GM08714 (cell line): ENCODE results near the gene ASB8.

Experiments used
- H3K4me3 ChIP-seq: fragments of 200-500 bp; sonication (Bioruptor generic); 2 replicates; pipeline ENCODE4 v1.5.1; 2014; ENCODE audit warnings: mild to moderate bottlenecking, low read length, inconsistent platforms
- ZNF274 ChIP-seq: IDR thresholded peaks from 2 replicates; pipeline ENCODE4 v1.6.1; 2012; ENCODE audit warnings: mild to moderate bottlenecking, low read depth, low read length

The ASB8 gene

DNA sequence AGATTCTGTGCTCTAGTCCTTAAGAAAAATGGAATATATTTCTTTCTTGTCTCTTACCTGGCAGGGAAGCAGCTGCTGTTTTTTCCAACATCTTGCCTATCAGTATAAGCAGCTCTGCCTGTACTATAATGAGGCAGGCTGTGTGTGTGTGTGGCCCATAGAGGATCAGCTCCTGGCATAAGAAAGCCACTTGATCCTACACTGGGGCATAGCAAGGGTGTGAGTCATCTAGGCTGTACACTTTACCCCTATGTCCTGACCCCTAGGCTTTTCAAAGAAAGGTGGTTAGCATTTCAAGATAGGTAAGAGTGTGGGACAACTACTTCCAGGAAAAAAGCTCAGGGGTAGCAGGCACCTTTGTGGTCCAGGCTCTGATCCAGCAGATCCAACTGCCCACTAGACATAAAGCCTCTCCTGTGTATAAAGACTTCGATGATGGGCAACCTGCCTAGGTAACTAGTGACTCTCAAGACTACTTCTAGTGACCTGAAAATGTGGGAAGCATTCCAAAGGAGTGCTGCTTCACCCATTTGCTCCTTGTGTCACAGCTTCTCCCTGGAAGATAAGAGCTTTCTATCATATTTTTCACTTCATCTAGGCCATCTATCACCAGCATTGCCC is 46.5 kb downstream of the ASB8 start:
- no peak overlapping the region for H3K4me3 ChIP-seq
- TF ChIP-seq ZNF274, result no peak

DNA sequence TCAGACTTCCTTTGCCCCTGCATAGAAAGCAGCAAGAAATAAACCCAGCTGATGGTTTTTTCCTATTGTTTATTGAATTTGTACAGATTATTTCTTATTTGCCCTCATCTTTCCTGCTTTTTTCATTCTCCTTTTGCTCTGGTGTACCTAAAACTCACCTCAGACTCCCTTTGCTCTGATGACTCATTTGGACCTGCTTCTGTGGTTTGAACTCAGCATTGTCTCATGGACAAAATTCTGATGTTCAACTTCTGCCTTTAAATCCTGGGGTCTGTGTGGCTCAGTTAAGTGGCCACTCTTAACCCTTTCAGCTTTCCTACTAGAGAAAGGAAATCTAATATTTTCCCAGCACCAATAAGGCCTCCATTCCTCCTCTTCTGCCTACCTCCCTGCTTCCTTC is 47.9 kb downstream of the ASB8 start:
- TF ChIP-seq ZNF274, result no peak
- H3K4me3 ChIP-seq, result no peak overlapping the region

DNA sequence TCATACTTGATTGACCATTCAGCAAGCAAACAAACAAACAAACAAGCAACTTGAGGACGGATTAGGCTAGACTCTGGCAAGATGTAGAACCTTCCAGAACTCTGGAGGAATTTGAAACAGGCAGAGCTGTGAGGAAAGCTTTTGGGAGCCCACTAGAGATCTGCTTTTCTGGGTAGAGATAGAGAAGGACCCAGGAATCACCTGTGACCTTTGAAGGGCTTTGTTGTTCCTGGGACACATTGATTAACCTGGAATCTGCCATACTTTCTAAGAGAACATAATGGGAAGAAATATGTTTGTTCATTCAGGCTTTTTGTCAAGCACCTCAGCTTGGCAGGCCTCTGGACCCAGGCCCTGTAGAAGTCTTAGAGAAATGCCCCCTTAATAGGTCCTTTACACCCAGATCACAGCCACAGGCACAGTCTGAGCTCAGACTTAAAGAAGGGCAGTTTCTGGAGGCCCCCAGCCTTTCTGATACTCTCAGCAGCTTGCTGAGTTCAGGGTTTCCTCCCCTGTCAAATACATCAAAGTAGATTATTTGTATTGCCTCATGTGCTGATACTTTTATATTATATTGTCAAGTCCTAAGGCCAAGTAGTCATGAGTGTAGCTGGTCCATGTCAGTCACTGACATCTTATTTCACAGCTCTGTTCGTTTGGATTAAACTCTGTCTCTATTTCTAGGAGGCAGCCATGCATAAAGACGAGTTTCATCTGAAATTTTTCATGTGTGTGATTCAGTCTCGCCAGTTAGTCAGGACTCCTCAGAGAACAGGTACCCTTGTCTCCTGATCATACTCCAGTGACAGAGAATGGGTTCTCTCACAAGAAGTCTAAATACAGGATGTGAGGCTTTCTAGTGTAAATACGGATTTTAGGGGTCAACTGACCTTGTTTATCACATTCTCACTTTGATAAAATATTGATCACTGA is 50.4 kb downstream of the ASB8 start:
- no peak for TF ChIP-seq ZNF274
- H3K4me3 ChIP-seq, result peak overlapping the region; percentile 88

DNA sequence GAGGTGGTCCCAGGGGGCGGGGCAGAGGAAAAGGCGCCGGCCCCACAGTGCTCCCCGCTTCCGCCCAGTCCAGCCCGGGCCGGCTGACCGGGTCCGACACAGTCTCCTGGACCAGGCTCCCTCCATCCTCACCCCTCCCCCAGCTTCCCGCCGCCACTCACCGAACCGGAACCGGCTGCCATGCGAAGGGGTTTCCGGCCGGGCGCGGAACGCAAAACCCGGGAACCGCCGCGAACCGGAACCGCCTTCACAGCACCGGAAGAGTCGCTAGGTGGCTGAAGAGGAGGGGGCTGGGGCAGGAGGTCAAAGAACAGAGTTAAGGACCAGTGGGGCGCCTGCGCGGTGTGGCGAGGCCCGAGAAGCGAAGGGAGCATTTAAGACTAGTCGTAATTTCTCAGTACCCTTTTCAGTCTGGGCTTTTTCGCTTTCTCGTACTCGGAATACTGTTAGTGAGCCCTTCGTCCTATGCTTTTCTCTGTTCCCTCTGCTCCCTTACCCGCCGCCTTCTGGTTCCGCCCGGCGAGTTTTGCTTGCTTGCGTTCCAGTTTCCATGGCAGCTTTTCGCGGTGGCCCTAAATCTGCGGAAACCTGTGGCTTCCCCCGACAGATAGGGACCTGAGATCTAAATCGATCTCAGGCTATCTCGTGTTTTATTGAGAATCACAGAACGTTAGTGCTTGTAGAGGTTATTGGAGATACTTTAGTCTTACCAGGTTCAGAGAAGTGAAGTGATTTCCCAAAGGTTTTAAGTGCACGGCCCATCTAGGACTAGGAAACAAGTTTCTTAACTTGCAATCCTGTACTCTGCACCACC is 51.2 kb downstream of the ASB8 start, which contains the start of gene SENP1:
Gene SENP1 (minus strand): TSS at position 213 of the 814 bp plus-strand sequence. CDS start 4,607 bp downstream, outside the sequence.
- no peak for TF ChIP-seq ZNF274
- peak within 1 kb of the TSS; percentile 88 for H3K4me3 ChIP-seq

DNA sequence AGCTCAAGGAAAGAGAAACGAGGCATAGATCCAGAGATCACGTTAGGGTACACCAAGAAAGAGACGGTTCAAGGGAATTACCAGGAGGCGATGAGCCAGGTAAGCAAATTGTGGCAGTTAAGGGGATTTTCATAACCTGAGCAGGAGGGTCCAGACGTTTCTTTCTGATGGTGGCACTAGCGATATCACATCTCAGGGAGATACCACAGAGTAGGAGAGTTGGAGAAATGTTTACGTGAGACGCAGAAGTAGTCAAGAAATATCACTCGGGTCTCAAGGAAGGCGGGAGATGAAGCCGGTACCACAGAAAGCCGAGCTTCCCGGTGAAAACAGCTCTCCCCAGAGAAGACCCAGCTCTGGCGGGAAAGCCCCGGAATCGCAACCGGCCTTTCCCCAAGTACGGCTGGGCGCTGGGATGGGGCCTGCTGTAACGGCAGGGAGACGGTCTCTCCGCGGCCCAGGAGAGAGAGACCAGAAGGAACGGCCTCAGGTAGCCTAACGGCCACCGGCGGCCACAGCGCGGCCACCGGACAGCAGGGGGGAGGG is 51.9 kb downstream of the ASB8 start:
- TF ChIP-seq ZNF274, result no peak
- peak overlapping the region; percentile 88 for H3K4me3 ChIP-seq

DNA sequence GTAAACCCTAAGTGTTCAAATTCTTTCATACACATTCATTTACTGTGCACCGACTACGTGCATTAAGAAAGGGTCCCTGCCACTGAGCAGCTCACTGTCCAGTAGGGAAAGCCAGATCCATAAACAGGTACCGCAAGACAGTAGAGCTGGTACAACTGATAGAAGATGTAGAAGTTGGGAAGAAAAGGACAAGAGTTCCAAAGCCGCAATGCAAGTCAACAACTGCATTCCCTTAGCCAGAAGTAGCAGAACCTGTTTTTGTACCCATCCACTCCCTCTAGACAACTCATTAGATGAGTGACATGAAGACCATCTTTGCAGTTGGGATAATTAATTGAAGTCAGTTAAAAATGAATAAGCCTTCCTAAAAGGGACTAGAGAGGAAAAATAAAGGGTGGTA is 52.8 kb downstream of the ASB8 start:
- peak overlapping the region; percentile 88 for H3K4me3 ChIP-seq
- no peak for TF ChIP-seq ZNF274
